ENCODE measurements around the gene MRPL53. TPM values are rescaled to one million over a fixed set of nuclear protein-coding genes. Genes with fewer than 3 reads are reported as not detected.

MRPL53 gene
- total and polyA plus RNA-seq, 10 donors, result 13.0 to 86.7 (median 67.3) TPM

GRCh38 chr2:74425523-74425922, 47.0 kb downstream of the MRPL53 start:
- Histone ChIP-seq H3K27me3 (replicated peaks in 1 of 7) (no peaks in the 10 kb centered on the region), H3K27ac (peak overlapping the region in 5 of 8 donors; percentile 7 to 64 (median 39)), H3K4me3 (no peak overlapping the region), H3K36me3 (peaks cover 0 to 59% (median 14%) of the 10 kb centered on the region in 6 donors), H3K4me1 (peaks cover 4 to 36% (median 18%) of the 10 kb centered on the region in 6 donors), H3K9me3 (no peaks in the 10 kb centered on the region)
- intact Hi-C loops (cut with DNase I; ENCODE audit: low total_unique reads), result no loop called here
- DNase-seq, result no peak
- WGBS, 5 donors, result 73 to 95% (median 78%) methylated on average over 6 to 7 of the region's 7 CpGs
- TF ChIP-seq POLR2AphosphoS5 (IDR thresholded peaks at IDR 0.05) (peak in 1 of 3 donors; percentile 16), CTCF (IDR thresholded peaks at IDR 0.05 in 8 of 11, conservative IDR thresholded peaks at IDR 0.05 in 3 of 11) (no peak), POLR2A (IDR thresholded peaks at IDR 0.05) (no peak)

DNA sequence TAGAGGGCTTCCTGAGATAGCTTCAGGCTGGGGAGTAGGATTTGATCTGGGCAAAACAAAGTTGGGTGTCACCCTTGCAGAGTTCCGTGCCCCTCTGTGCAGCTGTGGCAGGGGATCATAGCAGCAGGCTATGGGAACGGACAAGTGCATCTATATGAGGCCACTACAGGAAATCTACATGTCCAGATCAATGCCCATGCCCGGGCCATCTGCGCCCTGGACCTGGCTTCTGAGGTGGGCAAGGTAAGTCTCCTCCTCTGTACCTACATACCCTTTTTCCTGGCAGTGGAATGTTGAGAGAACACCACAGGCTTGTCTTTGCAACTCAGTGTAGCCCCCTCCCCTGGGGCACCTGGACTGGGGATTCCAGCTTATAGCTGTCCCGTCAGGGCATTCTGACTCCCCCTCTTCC, 47.5 kb downstream of the MRPL53 start:
- Histone ChIP-seq H3K27me3 (replicated peaks in 1 of 7) (no peaks in the 10 kb centered on the region), H3K4me3 (no peak overlapping the region), H3K27ac (peak overlapping the region in 5 of 8 donors; percentile 7 to 64 (median 39)), H3K4me1 (peaks cover 8 to 41% (median 22%) of the 10 kb centered on the region in 6 donors), H3K36me3 (peaks cover 0 to 54% (median 11%) of the 10 kb centered on the region in 6 donors), H3K9me3 (no peaks in the 10 kb centered on the region)
- DNase-seq, result peak; percentile 65
- TF ChIP-seq CTCF (IDR thresholded peaks at IDR 0.05 in 8 of 11, conservative IDR thresholded peaks at IDR 0.05 in 3 of 11) (no peak), POLR2AphosphoS5 (IDR thresholded peaks at IDR 0.05) (no peak), POLR2A (IDR thresholded peaks at IDR 0.05) (no peak)
- WGBS, 5 donors, result 82 to 90% (median 87%) methylated on average over 5 of the region's 5 CpGs
- intact Hi-C loops (cut with DNase I; ENCODE audit: low total_unique reads), result no loop called here

DNA sequence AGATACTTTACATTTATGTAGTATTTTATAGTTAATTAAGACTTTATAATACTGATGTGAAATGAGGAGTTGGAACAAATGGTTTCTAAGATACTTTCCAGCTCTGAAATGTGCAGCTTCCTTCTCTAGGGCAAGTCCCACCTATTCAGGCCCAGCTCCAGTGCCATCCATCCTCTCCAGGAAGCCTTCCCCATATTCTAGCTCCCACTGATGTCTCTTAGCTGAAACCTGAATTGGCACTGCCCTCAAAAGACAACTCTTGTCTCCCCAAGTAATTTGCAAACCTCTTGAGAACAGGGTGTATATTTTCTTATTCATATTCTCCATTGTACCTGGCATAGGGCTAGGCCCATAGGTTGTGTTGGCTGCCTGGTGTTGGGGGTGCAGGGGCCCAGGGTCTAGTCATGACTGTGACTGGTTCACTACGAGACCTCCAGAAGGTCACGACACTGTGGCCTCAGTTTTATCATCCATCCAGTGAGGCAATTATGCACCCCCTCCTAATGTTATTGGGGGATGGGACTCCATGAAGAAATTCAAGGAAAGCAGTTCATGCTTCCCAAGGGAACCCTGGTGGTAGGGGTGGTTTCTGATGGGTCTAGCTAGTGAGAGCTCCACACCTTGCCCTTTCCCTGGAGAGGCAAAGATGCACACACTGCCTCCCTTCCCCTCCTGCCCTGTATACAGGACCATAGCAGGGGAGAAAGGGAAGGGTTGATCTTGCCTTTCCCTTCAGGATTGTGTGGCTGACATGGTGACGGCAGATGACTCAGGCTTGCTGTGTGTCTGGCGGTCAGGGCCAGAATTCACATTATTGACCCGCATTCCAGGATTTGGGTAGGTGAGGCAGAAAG, 48.1 kb downstream of the MRPL53 start:
- peak; percentile 14 for DNase-seq
- TF ChIP-seq CTCF (IDR thresholded peaks at IDR 0.05 in 8 of 11, conservative IDR thresholded peaks at IDR 0.05 in 3 of 11) (no peak), POLR2A (IDR thresholded peaks at IDR 0.05) (no peak), POLR2AphosphoS5 (IDR thresholded peaks at IDR 0.05) (no peak)
- intact Hi-C loops (cut with DNase I; ENCODE audit: low total_unique reads), result no loop called here
- Histone ChIP-seq H3K27ac (no peak overlapping the region), H3K36me3 (peaks cover 0 to 48% (median 8%) of the 10 kb centered on the region in 6 donors), H3K4me1 (peaks cover 8 to 46% (median 25%) of the 10 kb centered on the region in 6 donors), H3K9me3 (no peaks in the 10 kb centered on the region), H3K4me3 (no peak overlapping the region), H3K27me3 (replicated peaks in 1 of 7) (no peaks in the 10 kb centered on the region)
- WGBS, 5 donors, result 91 to 99% (median 94%) methylated on average over 5 of the region's 5 CpGs

Data from spleen (tissue), 11 donors.